K562 (cell line): Measurements from ENCODE around the gene GCNT2. TPM values are rescaled to one million over a fixed set of nuclear protein-coding genes. Genes with fewer than 3 reads are reported as not detected.

Experiments
- ATAC-seq: fragments of 200-7000 bp; cut with Tn5 transposase; 3 replicates; pipeline ENCODE4 v1.9.1; 2020; ENCODE audit warnings: moderate library complexity
- BruUV-seq: library from RNA; stranded (reverse); fragments of 400-500 nt; replicated peaks from 2 replicates; lab custom pipeline; 2021; lab: Mats Ljungman, UMichigan
- CTCF ChIA-PET: fragments of 300-600 bp; formaldehyde crosslinking; extraction: SDS; loops from one replicate; lab custom pipeline; 2021; ENCODE audit warnings: low intra/inter-chr PET ratio; lab: Yijun Ruan, JAX
- POLR2A ChIA-PET: fragments of 300-600, 350-650 bp; sonication (Branson Sonifier 250); formaldehyde crosslinking; extraction: SDS; loops from one replicate; lab custom pipeline; 2021; ENCODE audit warnings: antibody characterized with exemption, inconsistent platforms; lab: Yijun Ruan, JAX
- DNase-seq, 4 experiments: peaks; one replicate each; pipeline versions ENCODE4 v3.0.0 to v3.0.0-alpha.2; 2011 to 2018; ENCODE audit warnings: low spot score in 3 of 4, mixed read lengths in 3 of 4; ENCODE audit errors: extremely low read depth in 1 of 4
- FAIRE-seq: peaks from 2 replicates; lab custom pipeline; 2011; peaks lifted over from hg19 to GRCh38; lab: Jason Lieb, UNC
- H2AFZ ChIP-seq: 2 replicates; pipeline ENCODE4 v1.6.0; 2011; ENCODE audit warnings: low read depth, low read length, control low read depth, inconsistent platforms
- H3K27ac ChIP-seq: fragments of 200-600 bp; 3 replicates; pipeline ENCODE4 v1.8.0; 2011; ENCODE audit warnings: low read depth, mild to moderate bottlenecking, control low read depth, inconsistent platforms, low read length, moderate library complexity, mixed read lengths; ENCODE audit errors: extremely low read depth
- H3K27me3 ChIP-seq, 2 experiments: fragments of 300-600 bp in 1 of 2; 2 replicates in 1 of 2; 3 replicates in 1 of 2; pipeline versions ENCODE4 v1.6.0 to v1.8.0; 2011; ENCODE audit warnings: inconsistent platforms in 2 of 2, low read length in 2 of 2, mild to moderate bottlenecking in 1 of 2, mixed read lengths in 1 of 2, moderate library complexity in 1 of 2; ENCODE audit not compliant: control insufficient read depth in 2 of 2, insufficient read depth in 2 of 2
- H3K36me3 ChIP-seq: fragments of 300-600 bp; 3 replicates; pipeline ENCODE4 v1.8.0; 2011; ENCODE audit warnings: mild to moderate bottlenecking, low read length, inconsistent platforms; ENCODE audit not compliant: control insufficient read depth, insufficient read depth
- H3K4me1 ChIP-seq, 2 experiments: fragments of 200-600 bp in 1 of 2; replicated peaks in 1 of 2; 2 replicates in 1 of 2; 3 replicates in 1 of 2; pipeline versions ENCODE4 v1.5.1 to v1.8.0; 2011; ENCODE audit warnings: inconsistent platforms in 2 of 2, low read length in 2 of 2, mild to moderate bottlenecking in 1 of 2, mixed read lengths in 1 of 2, moderate library complexity in 1 of 2; ENCODE audit not compliant: control insufficient read depth in 2 of 2, insufficient read depth in 2 of 2
- H3K4me2 ChIP-seq: 2 replicates; pipeline ENCODE4 v1.6.1; 2011; ENCODE audit warnings: low read length, control low read depth, inconsistent platforms, mixed read lengths; ENCODE audit not compliant: insufficient read depth
- H3K4me3 ChIP-seq: fragments of 200-600 bp; sonication (generic), shearing (Covaris generic); 2 replicates; pipeline ENCODE4 v1.5.1; 2016; ENCODE audit warnings: control low read depth, inconsistent platforms
- H3K79me2 ChIP-seq: fragments of 200-600 bp; 3 replicates; pipeline ENCODE4 v1.8.0; 2011; ENCODE audit warnings: low read length, inconsistent platforms; ENCODE audit not compliant: control insufficient read depth, insufficient read depth
- H3K9ac ChIP-seq, 2 experiments: 2 replicates each; pipeline versions ENCODE4 v1.6.0 to v1.6.1; 2011; ENCODE audit warnings: low read depth in 2 of 2, low read length in 2 of 2, control low read depth in 1 of 2, inconsistent platforms in 1 of 2, mild to moderate bottlenecking in 1 of 2, mixed read lengths in 1 of 2; ENCODE audit not compliant: insufficient read depth in 1 of 2
- H3K9me1 ChIP-seq: one replicate; pipeline ENCODE4 v1.6.0; 2011; ENCODE audit warnings: inconsistent platforms, mild to moderate bottlenecking, low read length, moderate library complexity; ENCODE audit not compliant: control insufficient read depth, insufficient read depth
- H3K9me3 ChIP-seq: replicated peaks from 2 replicates; pipeline ENCODE4 v1.5.1; 2011; ENCODE audit warnings: low read depth, low read length, inconsistent platforms; ENCODE audit not compliant: control insufficient read depth, insufficient read depth
- H4K20me1 ChIP-seq: replicated peaks from 2 replicates; pipeline ENCODE4 v1.6.1; 2011; ENCODE audit warnings: low read length, inconsistent platforms, mixed read lengths; ENCODE audit not compliant: control insufficient read depth, insufficient read depth
- BDP1 ChIP-seq: IDR thresholded peaks from 3 replicates; pipeline ENCODE4 v1.6.1; 2011; ENCODE audit not compliant: insufficient read length, insufficient read depth
- CCAR2 ChIP-seq: fragments of 200-400 bp; formaldehyde crosslinking; IDR thresholded peaks from 2 replicates; pipeline ENCODE4 v1.6.1; 2017; ENCODE audit warnings: mild to moderate bottlenecking, low read depth, low read length
- ELK3 ChIP-seq: fragments of 450-650 bp; formaldehyde crosslinking; IDR thresholded peaks from 2 replicates; pipeline ENCODE4 v1.4.0; 2020; ENCODE audit warnings: mild to moderate bottlenecking
- EP300 ChIP-seq: IDR thresholded peaks from 2 replicates; pipeline ENCODE4 v1.6.1; 2012; ENCODE audit warnings: low read length, improper control_type of control experiment
- FOSL1 ChIP-seq: fragments of 200-800 bp; sonication (Bioruptor generic); conservative IDR thresholded peaks from 2 replicates; pipeline ENCODE4 v1.6.1; 2016; ENCODE audit warnings: missing genetic modification characterization, missing compliant biosample characterization
- IFI16 ChIP-seq: fragments of 250-450 bp; sonication (Bioruptor Pico); IDR thresholded peaks from 2 replicates; pipeline ENCODE4 v2.1.2; 2022; ENCODE audit warnings: mild to moderate bottlenecking, inconsistent platforms
- IRF1 ChIP-seq: sonication (generic); formaldehyde crosslinking; IDR thresholded peaks from 2 replicates; pipeline ENCODE4 v1.8.0; 2022; ENCODE audit warnings: missing genetic modification reagents, mild to moderate bottlenecking, borderline replicate concordance
- IRF2 ChIP-seq: sonication (generic); formaldehyde crosslinking; IDR thresholded peaks from 2 replicates; pipeline ENCODE4 v1.8.1; 2022; ENCODE audit warnings: mild to moderate bottlenecking, missing genetic modification reagents
- MIER1 ChIP-seq: fragments of 450-650 bp; IDR thresholded peaks from 2 replicates; pipeline ENCODE4 v1.6.1; 2016; ENCODE audit warnings: antibody characterized with exemption, mild to moderate bottlenecking, low read depth
- POLR2G ChIP-seq: fragments of 200-400 bp; formaldehyde crosslinking; IDR thresholded peaks from 2 replicates; pipeline ENCODE4 v1.6.1; 2017; ENCODE audit warnings: low read depth, mild to moderate bottlenecking, antibody characterized with exemption, low read length, moderate library complexity
- PPARD ChIP-seq: fragments of 250-450 bp; sonication (Bioruptor Pico); IDR thresholded peaks from 2 replicates; pipeline ENCODE4 v1.8.0; 2022; ENCODE audit warnings: inconsistent platforms, mild to moderate bottlenecking, moderate library complexity
- PYGO2 ChIP-seq: fragments of 450-650 bp; IDR thresholded peaks from 2 replicates; pipeline ENCODE4 v1.6.1; 2016; ENCODE audit warnings: mild to moderate bottlenecking, missing genetic modification characterization, moderate library complexity, missing compliant biosample characterization
- SAFB2 ChIP-seq: fragments of 200-400 bp; formaldehyde crosslinking; IDR thresholded peaks from 2 replicates; pipeline ENCODE4 v1.6.1; 2018; ENCODE audit warnings: borderline replicate concordance, low read length, low read depth, moderate library complexity; ENCODE audit not compliant: severe bottlenecking
- SIRT6 ChIP-seq: IDR thresholded peaks from one replicate; pipeline ENCODE4 v1.6.1; 2012; ENCODE audit warnings: low read depth, mild to moderate bottlenecking, control low read depth, inconsistent platforms, low read length, moderate library complexity
- SP2 ChIP-seq: IDR thresholded peaks from 2 replicates; pipeline ENCODE4 v1.6.1; 2011; ENCODE audit warnings: mild to moderate bottlenecking, low read depth, low read length, moderate library complexity; ENCODE audit not compliant: poor library complexity, severe bottlenecking; ENCODE audit errors: extremely low read depth
- TFAM ChIP-seq: fragments of 250-450 bp; sonication (Bioruptor Pico); conservative IDR thresholded peaks from 2 replicates; pipeline ENCODE4 v1.5.0; 2021; ENCODE audit warnings: mild to moderate bottlenecking, moderate library complexity
- ZBTB34 ChIP-seq: fragments of 250-450 bp; sonication (Bioruptor Pico); IDR thresholded peaks from 2 replicates; pipeline ENCODE4 v1.8.0; 2021; ENCODE audit warnings: mild to moderate bottlenecking, moderate library complexity
- ZC3H8 ChIP-seq: fragments of 450-650 bp; IDR thresholded peaks from 2 replicates; pipeline ENCODE4 v1.6.1; 2017
- ZNF146 ChIP-seq: IDR thresholded peaks from one replicate; pipeline ENCODE4 v1.6.1; 2018; ENCODE audit warnings: missing compliant biosample characterization; ENCODE audit not compliant: unreplicated experiment
- ZNF445 ChIP-seq: fragments of 250-450 bp; sonication (Bioruptor Pico); IDR thresholded peaks from 2 replicates; pipeline ENCODE4 v1.4.0; 2020; ENCODE audit warnings: low read depth, mild to moderate bottlenecking, moderate library complexity
- WGBS: fragments of 100-300 bp; shearing (Covaris generic); methylation state at CpG from one replicate; pipeline ENCODE4 v1.1.6; 2016; ENCODE audit warnings: low coverage, mixed read lengths; ENCODE audit not compliant: insufficient coverage; ENCODE audit errors: missing lambda C conversion rate; 5-methylcytosine and 5-hydroxymethylcytosine counted together
- in situ Hi-C: fragments of 300-500 bp; cut with MboI; formaldehyde crosslinking; loops from 4 replicates; pipeline ENCODE4 v1.15.0; 2018; ENCODE audit warnings: inconsistent platforms, mixed read lengths
- intact Hi-C: fragments of 100-400 bp; cut with micrococcal nuclease; formaldehyde crosslinking; loops from 2 replicates; pipeline ENCODE4 v1.14.2; 2022
- polyA plus RNA-seq, 8 experiments: library from polyadenylated mRNA; depleted of rRNA in 4 of 8; stranded (reverse) in 5 of 8; unstranded in 3 of 8; fragments of >200 nt; fragmentation: Nextera tagmentation in 2 of 8; fragmentation: Illumina TruSeq in 1 of 8; extraction: Ambion mirVana in 2 of 8; extraction: Trizol in 1 of 8; gene quantifications; 2 replicates each; pipeline versions ENCODE4 v1.2.1 to v1.2.3, GENCODE V29; 2011 to 2014; ENCODE audit warnings: inconsistent platforms in 1 of 8, missing spikeins in 1 of 8
- total RNA-seq, 7 experiments: library from RNA; depleted of rRNA in 6 of 7; stranded (reverse); fragments of >200 nt in 6 of 7; fragmentation: Illumina TruSeq in 2 of 7; extraction: Trizol in 2 of 7; gene quantifications; 2 replicates each; pipeline versions ENCODE4 v1.2.1 to v1.2.3, GENCODE V29; 2011 to 2021; ENCODE audit warnings: low replicate concordance in 1 of 7

GCNT2 gene
- total and polyA plus RNA-seq, 9 of the 15 experiments (the other 6 are each of a cell fraction or from before 2014, with no cell fraction given), result 0.78 to 2.6 (median 1.6) TPM

GRCh38 chr6:10564975-10565673 is 44.0 kb downstream of the GCNT2 start:
- Histone ChIP-seq H3K4me3 (no peak overlapping the region), H3K9me1 (no peaks in the 10 kb centered on the region), H3K9me3 (no peaks in the 10 kb centered on the region), H3K4me1 (no peaks in the 10 kb centered on the region), H2AFZ (no peak overlapping the region), H3K36me3 (no peaks in the 10 kb centered on the region), H3K27ac (no peak overlapping the region), H3K79me2 (no peaks in the 10 kb centered on the region), H3K27me3 (peaks cover 14 to 44% of the 10 kb centered on the region in 2 experiments)
- intact Hi-C loops (loop anchor here (1.0 kb wide), 1 partner anchor 41 kb away; no protein-coding TSS in a partner anchor), in situ Hi-C loops (no loop called here)
- POLR2A ChIA-PET, result interaction anchor here (0.9 kb wide), 1 partner anchor 20 kb away, joined by 3 read pairs; no protein-coding TSS in a partner anchor
- ATAC-seq, result peak; percentile 44; the same call in 2 of the 3 replicates
- CTCF ChIA-PET, result no interaction called here
- TF ChIP-seq IRF1 (CRISPR knock-in tag) (no peak), SP2 (no peak), PPARD (CRISPR knock-in tag) (no peak), POLR2G (no peak), MIER1 (no peak), FOSL1 (tag) (no peak), SIRT6 (no peak), IRF2 (CRISPR knock-in tag) (no peak), IFI16 (no peak), ZNF146 (no peak), ZC3H8 (no peak), BDP1 (no peak), TFAM (CRISPR knock-in tag) (no peak), CCAR2 (no peak), EP300 (no peak), ZNF445 (no peak), PYGO2 (no peak), SAFB2 (no peak), ELK3 (CRISPR knock-in tag) (no peak), ZBTB34 (CRISPR knock-in tag) (no peak)
- TF ChIP-seq, all 486 proteins: peak for 0
- BruUV-seq, result no TSS peak
- FAIRE-seq, result no peak
- 31% methylated on average over 13 of the region's 13 CpGs for WGBS
- H3K9ac ChIP-seq, result peak overlapping the region in 1 of 2 experiments; percentile 38; a peak in 2 of 4 replicates
- H3K4me2 ChIP-seq, result no peak overlapping the region
- no peaks in the 10 kb centered on the region for H4K20me1 ChIP-seq
- no peak for DNase-seq
